Measurements from ENCODE around the gene HMBS.
A peak's percentile ranks its signal among the peaks of the same experiment; 100 is the strongest.

DNA sequence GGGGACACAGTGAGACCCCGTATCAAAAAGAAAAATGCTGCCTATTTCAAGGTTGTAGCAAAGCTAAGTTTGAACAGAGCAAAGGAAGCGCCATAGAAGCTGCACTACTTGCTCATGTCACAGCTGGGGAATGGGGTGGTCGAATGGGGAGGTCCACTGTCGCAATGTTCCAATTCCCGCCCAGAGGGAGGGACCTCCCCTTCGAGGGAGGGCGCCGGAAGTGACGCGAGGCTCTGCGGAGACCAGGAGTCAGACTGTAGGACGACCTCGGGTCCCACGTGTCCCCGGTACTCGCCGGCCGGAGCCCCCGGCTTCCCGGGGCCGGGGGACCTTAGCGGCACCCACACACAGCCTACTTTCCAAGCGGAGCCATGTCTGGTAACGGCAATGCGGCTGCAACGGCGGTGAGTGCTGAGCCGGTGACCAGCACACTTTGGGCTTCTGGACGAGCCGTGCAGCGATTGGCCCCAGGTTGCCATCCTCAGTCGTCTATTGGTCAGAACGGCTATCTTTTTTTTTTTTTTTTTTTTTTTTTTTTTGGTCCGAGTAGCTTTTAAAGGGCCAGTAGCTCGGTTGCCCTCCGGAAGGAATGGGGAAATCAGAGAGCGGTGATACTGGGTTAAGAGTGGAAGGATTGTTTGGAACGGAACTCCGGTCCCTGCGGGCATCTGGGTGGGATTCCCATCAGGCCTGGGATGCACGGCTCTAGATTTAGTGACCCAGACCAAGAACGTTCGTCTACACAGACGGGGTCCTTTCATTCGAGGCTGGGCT lies at the start of gene HMBS:
- TF ChIP-seq, protein P1, sequence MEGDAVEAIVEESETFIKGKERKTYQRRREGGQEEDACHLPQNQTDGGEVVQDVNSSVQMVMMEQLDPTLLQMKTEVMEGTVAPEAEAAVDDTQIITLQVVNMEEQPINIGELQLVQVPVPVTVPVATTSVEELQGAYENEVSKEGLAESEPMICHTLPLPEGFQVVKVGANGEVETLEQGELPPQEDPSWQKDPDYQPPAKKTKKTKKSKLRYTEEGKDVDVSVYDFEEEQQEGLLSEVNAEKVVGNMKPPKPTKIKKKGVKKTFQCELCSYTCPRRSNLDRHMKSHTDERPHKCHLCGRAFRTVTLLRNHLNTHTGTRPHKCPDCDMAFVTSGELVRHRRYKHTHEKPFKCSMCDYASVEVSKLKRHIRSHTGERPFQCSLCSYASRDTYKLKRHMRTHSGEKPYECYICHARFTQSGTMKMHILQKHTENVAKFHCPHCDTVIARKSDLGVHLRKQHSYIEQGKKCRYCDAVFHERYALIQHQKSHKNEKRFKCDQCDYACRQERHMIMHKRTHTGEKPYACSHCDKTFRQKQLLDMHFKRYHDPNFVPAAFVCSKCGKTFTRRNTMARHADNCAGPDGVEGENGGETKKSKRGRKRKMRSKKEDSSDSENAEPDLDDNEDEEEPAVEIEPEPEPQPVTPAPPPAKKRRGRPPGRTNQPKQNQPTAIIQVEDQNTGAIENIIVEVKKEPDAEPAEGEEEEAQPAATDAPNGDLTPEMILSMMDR (IDR thresholded peaks at IDR 0.05), result no peak
- peak; percentile 54 for TF ChIP-seq POLR2A (IDR thresholded peaks at IDR 0.05)

Data from transverse colon (tissue), 3 donors.